WTC11 (cell line): ENCODE data around the gene SLC4A11. TPM values are rescaled to one million over a fixed set of nuclear protein-coding genes. Genes with fewer than 3 reads are reported as not detected.

Source experiments
- ATAC-seq: fragments of 200-7000 bp; cut with Tn5 transposase; 2 replicates; pipeline ENCODE4 v1.10.0; 2021; ENCODE audit warnings: mild to moderate bottlenecking, moderate library complexity
- CTCF ChIA-PET: fragments of 300-600 bp; sonication (Branson Sonifier 250); formaldehyde crosslinking; loops from one replicate; lab custom pipeline; 2021; ENCODE audit warnings: antibody characterized with exemption; lab: Charles Lee
- POLR2A ChIA-PET: fragments of 350-600 bp; sonication (Branson Sonifier 250); formaldehyde crosslinking; loops from one replicate; lab custom pipeline; 2021; ENCODE audit warnings: antibody characterized with exemption; lab: Charles Lee
- DNase-seq: peaks from one replicate; pipeline ENCODE4 v3.0.0; 2021; ENCODE audit warnings: low spot score
- H3K27ac Mint-ChIP-seq: 2 replicates; pipeline ENCODE4 v1.8.0; 2021; ENCODE audit warnings: mixed read lengths
- H3K27me3 Mint-ChIP-seq: 2 replicates; pipeline ENCODE4 v1.8.0; 2021; ENCODE audit warnings: low read depth, mild to moderate bottlenecking, moderate library complexity, mixed read lengths
- H3K36me3 Mint-ChIP-seq: 2 replicates; pipeline ENCODE4 v1.8.0; 2021; ENCODE audit warnings: mixed read lengths
- H3K4me1 Mint-ChIP-seq: 2 replicates; pipeline ENCODE4 v1.8.0; 2022; ENCODE audit warnings: mixed read lengths
- H3K4me3 Mint-ChIP-seq: 2 replicates; pipeline ENCODE4 v1.8.0; 2021; ENCODE audit warnings: mild to moderate bottlenecking, moderate library complexity, mixed read lengths
- H3K9me3 Mint-ChIP-seq: 2 replicates; pipeline ENCODE4 v1.8.0; 2021; ENCODE audit warnings: mixed read lengths
- CDX4 ChIP-seq: fragments of 250-450 bp; sonication (Bioruptor Pico); IDR thresholded peaks from 2 replicates; pipeline ENCODE4 v1.9.0; 2021; ENCODE audit warnings: moderate library complexity, mild to moderate bottlenecking, inconsistent platforms, borderline replicate concordance
- ELF4 ChIP-seq: sonication (generic); formaldehyde crosslinking; IDR thresholded peaks from 2 replicates; pipeline ENCODE4 v1.8.1; 2022; ENCODE audit warnings: low read depth, mild to moderate bottlenecking, moderate library complexity, missing genetic modification reagents
- ESRRA ChIP-seq: sonication (generic); formaldehyde crosslinking; IDR thresholded peaks from 2 replicates; pipeline ENCODE4 v1.8.1; 2022; ENCODE audit warnings: mild to moderate bottlenecking, missing genetic modification reagents, borderline replicate concordance
- ETV6 ChIP-seq: sonication (generic); formaldehyde crosslinking; IDR thresholded peaks from 2 replicates; pipeline ENCODE4 v1.8.1; 2022; ENCODE audit warnings: mild to moderate bottlenecking, missing genetic modification reagents
- FOXK1 ChIP-seq: sonication (generic); formaldehyde crosslinking; IDR thresholded peaks from 2 replicates; pipeline ENCODE4 v1.8.0; 2022; ENCODE audit warnings: mild to moderate bottlenecking, moderate library complexity, missing genetic modification reagents
- GTF2I ChIP-seq: fragments of 250-450 bp; sonication (Bioruptor Pico); conservative IDR thresholded peaks from 2 replicates; pipeline ENCODE4 v1.4.0; 2021; ENCODE audit warnings: mild to moderate bottlenecking
- IRF1 ChIP-seq: sonication (generic); formaldehyde crosslinking; IDR thresholded peaks from 2 replicates; pipeline ENCODE4 v1.8.0; 2023; ENCODE audit warnings: missing genetic modification reagents
- NR2C2 ChIP-seq: sonication (generic); formaldehyde crosslinking; IDR thresholded peaks from 2 replicates; pipeline ENCODE4 v1.8.0; 2022; ENCODE audit warnings: mild to moderate bottlenecking, missing genetic modification reagents
- NR3C1 ChIP-seq: sonication (generic); formaldehyde crosslinking; conservative IDR thresholded peaks from 2 replicates; pipeline ENCODE4 v1.8.1; 2023; ENCODE audit warnings: low read depth, mild to moderate bottlenecking, missing genetic modification reagents
- OVOL2 ChIP-seq: fragments of 250-450 bp; sonication (Bioruptor Pico); IDR thresholded peaks from 2 replicates; pipeline ENCODE4 v1.9.0; 2021; ENCODE audit warnings: mild to moderate bottlenecking, borderline replicate concordance
- PRDM15 ChIP-seq: sonication (generic); formaldehyde crosslinking; IDR thresholded peaks from 2 replicates; pipeline ENCODE4 v1.8.0; 2022; ENCODE audit warnings: missing genetic modification reagents
- PRRX2 ChIP-seq: fragments of 250-450 bp; sonication (Bioruptor Pico); IDR thresholded peaks from 2 replicates; pipeline ENCODE4 v1.8.0; 2021; ENCODE audit warnings: mild to moderate bottlenecking
- RELA ChIP-seq: sonication (generic); formaldehyde crosslinking; IDR thresholded peaks from 2 replicates; pipeline ENCODE4 v1.8.1; 2022; ENCODE audit warnings: missing genetic modification reagents, mild to moderate bottlenecking, borderline replicate concordance
- SOX15 ChIP-seq: fragments of 250-450 bp; sonication (Bioruptor Pico); IDR thresholded peaks from 2 replicates; pipeline ENCODE4 v1.9.0; 2021; ENCODE audit warnings: mild to moderate bottlenecking
- SP1 ChIP-seq: sonication (generic); formaldehyde crosslinking; conservative IDR thresholded peaks from 2 replicates; pipeline ENCODE4 v1.8.1; 2022; ENCODE audit warnings: missing genetic modification reagents
- TCF7 ChIP-seq: sonication (generic); formaldehyde crosslinking; IDR thresholded peaks from 2 replicates; pipeline ENCODE4 v1.8.0; 2022; ENCODE audit warnings: mild to moderate bottlenecking, low read depth, missing genetic modification reagents, moderate library complexity
- TP53 ChIP-seq: sonication (generic); formaldehyde crosslinking; IDR thresholded peaks from 2 replicates; pipeline ENCODE4 v1.8.1; 2023; ENCODE audit warnings: mild to moderate bottlenecking, missing genetic modification reagents
- USF2 ChIP-seq: sonication (generic); formaldehyde crosslinking; IDR thresholded peaks from 2 replicates; pipeline ENCODE4 v1.8.1; 2023; ENCODE audit warnings: mild to moderate bottlenecking, missing genetic modification reagents, moderate library complexity
- total RNA-seq: library from RNA; stranded (reverse); gene quantifications from 3 replicates; pipeline ENCODE4 v1.2.3, GENCODE V29; 2021
- TF ChIP-seq, protein P1 (sequence below): sonication (generic); formaldehyde crosslinking; IDR thresholded peaks from 2 replicates; pipeline ENCODE4 v1.8.0; 2022; ENCODE audit warnings: mild to moderate bottlenecking, missing genetic modification reagents
- TF ChIP-seq, protein P2 (sequence below): sonication (generic); formaldehyde crosslinking; IDR thresholded peaks from 2 replicates; pipeline ENCODE4 v1.8.0; 2023; ENCODE audit warnings: missing genetic modification reagents, mild to moderate bottlenecking, borderline replicate concordance
- TF ChIP-seq, protein P3 (sequence below): sonication (generic); formaldehyde crosslinking; IDR thresholded peaks from 2 replicates; pipeline ENCODE4 v1.8.0; 2023; ENCODE audit warnings: mild to moderate bottlenecking, missing genetic modification reagents

The SLC4A11 gene
- total RNA-seq, 1 experiment from 2014 or later = 39.5 TPM

DNA sequence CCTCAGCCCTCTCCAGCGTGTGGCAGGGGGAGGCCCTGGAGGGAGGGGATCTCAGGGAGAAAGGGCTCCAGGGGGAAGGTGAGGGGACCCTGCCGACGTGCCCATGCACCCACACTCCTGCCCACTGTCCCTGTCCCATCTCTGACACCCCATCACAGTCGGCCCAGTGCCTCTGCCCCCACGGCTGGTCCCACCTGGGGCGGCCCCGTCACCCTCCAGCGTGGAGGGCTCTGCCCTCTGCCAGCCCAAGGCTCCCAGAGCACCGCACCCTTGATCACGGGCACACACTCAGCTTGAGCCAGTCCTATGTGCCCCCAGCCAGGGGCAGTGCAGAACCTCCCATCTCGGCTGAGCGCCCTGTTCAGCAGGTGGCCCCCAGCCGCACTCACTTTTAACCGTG, 9.2 kb downstream of the SLC4A11 start (continued):
- no peak for TF ChIP-seq OVOL2 (CRISPR knock-in tag)
- no peak for TF ChIP-seq TP53 (CRISPR knock-in tag)
- TF ChIP-seq, protein P1, sequence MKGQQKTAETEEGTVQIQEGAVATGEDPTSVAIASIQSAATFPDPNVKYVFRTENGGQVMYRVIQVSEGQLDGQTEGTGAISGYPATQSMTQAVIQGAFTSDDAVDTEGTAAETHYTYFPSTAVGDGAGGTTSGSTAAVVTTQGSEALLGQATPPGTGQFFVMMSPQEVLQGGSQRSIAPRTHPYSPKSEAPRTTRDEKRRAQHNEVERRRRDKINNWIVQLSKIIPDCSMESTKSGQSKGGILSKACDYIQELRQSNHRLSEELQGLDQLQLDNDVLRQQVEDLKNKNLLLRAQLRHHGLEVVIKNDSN (CRISPR knock-in tag) = no peak
- no peak for TF ChIP-seq CDX4 (CRISPR knock-in tag)
- TF ChIP-seq, all 79 proteins: peak for 0

DNA sequence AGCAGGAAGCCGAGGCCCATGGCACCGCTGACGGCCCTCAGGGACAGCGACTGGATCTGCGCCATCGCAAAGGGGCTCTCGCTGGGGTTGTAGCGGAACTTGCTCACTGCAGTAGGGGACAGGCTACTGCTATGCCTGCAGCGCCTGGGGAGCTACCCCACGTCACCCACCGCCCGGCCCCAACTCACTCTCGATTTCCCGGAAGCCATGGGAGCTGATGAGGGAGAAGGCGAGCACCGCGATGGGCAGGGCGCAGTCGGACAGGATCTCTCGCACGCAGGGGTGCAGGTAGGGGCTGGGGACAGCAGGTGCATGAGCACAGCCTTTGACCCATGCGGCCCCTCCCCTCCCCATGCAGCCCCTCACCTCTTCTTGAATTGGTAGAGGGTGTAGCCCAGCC, 9.8 kb downstream of the SLC4A11 start:
- ATAC-seq = no peak
- Mint-ChIP-seq H3K4me1 (no peaks in the 10 kb centered on the region), H3K4me3 (no peak overlapping the region), H3K9me3 (no peaks in the 10 kb centered on the region), H3K36me3 (peaks cover 4% of the 10 kb centered on the region), H3K27ac (no peak overlapping the region), H3K27me3 (no peaks in the 10 kb centered on the region)
- no peak for TF ChIP-seq ELF4 (CRISPR knock-in tag)
- TF ChIP-seq SP1 = no peak
- no peak for TF ChIP-seq RELA (CRISPR knock-in tag)
- no peak for TF ChIP-seq SOX15 (CRISPR knock-in tag)
- TF ChIP-seq TCF7 = no peak
- TF ChIP-seq, protein P1 (CRISPR knock-in tag) = no peak
- no peak for TF ChIP-seq ESRRA (CRISPR knock-in tag)
- no peak for TF ChIP-seq ETV6 (CRISPR knock-in tag)
- TF ChIP-seq IRF1 = no peak
- TF ChIP-seq, protein P2, sequence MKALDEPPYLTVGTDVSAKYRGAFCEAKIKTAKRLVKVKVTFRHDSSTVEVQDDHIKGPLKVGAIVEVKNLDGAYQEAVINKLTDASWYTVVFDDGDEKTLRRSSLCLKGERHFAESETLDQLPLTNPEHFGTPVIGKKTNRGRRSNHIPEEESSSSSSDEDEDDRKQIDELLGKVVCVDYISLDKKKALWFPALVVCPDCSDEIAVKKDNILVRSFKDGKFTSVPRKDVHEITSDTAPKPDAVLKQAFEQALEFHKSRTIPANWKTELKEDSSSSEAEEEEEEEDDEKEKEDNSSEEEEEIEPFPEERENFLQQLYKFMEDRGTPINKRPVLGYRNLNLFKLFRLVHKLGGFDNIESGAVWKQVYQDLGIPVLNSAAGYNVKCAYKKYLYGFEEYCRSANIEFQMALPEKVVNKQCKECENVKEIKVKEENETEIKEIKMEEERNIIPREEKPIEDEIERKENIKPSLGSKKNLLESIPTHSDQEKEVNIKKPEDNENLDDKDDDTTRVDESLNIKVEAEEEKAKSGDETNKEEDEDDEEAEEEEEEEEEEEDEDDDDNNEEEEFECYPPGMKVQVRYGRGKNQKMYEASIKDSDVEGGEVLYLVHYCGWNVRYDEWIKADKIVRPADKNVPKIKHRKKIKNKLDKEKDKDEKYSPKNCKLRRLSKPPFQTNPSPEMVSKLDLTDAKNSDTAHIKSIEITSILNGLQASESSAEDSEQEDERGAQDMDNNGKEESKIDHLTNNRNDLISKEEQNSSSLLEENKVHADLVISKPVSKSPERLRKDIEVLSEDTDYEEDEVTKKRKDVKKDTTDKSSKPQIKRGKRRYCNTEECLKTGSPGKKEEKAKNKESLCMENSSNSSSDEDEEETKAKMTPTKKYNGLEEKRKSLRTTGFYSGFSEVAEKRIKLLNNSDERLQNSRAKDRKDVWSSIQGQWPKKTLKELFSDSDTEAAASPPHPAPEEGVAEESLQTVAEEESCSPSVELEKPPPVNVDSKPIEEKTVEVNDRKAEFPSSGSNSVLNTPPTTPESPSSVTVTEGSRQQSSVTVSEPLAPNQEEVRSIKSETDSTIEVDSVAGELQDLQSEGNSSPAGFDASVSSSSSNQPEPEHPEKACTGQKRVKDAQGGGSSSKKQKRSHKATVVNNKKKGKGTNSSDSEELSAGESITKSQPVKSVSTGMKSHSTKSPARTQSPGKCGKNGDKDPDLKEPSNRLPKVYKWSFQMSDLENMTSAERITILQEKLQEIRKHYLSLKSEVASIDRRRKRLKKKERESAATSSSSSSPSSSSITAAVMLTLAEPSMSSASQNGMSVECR (CRISPR knock-in tag) = no peak
- TF ChIP-seq FOXK1 (CRISPR knock-in tag) = no peak
- TF ChIP-seq GTF2I (CRISPR knock-in tag) = no peak
- no peak for TF ChIP-seq NR2C2 (CRISPR knock-in tag)
- TF ChIP-seq NR3C1 (CRISPR knock-in tag) = no peak
- TF ChIP-seq OVOL2 (CRISPR knock-in tag) = no peak
- no peak for TF ChIP-seq PRDM15
- TF ChIP-seq, protein P3, sequence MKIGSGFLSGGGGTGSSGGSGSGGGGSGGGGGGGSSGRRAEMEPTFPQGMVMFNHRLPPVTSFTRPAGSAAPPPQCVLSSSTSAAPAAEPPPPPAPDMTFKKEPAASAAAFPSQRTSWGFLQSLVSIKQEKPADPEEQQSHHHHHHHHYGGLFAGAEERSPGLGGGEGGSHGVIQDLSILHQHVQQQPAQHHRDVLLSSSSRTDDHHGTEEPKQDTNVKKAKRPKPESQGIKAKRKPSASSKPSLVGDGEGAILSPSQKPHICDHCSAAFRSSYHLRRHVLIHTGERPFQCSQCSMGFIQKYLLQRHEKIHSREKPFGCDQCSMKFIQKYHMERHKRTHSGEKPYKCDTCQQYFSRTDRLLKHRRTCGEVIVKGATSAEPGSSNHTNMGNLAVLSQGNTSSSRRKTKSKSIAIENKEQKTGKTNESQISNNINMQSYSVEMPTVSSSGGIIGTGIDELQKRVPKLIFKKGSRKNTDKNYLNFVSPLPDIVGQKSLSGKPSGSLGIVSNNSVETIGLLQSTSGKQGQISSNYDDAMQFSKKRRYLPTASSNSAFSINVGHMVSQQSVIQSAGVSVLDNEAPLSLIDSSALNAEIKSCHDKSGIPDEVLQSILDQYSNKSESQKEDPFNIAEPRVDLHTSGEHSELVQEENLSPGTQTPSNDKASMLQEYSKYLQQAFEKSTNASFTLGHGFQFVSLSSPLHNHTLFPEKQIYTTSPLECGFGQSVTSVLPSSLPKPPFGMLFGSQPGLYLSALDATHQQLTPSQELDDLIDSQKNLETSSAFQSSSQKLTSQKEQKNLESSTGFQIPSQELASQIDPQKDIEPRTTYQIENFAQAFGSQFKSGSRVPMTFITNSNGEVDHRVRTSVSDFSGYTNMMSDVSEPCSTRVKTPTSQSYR = no peak
- TF ChIP-seq PRRX2 = no peak
- no peak for TF ChIP-seq USF2 (CRISPR knock-in tag)
- DNase-seq = no peak
- CTCF ChIA-PET = no interaction called here
- POLR2A ChIA-PET = no interaction called here
